AG09309 (cell line): ENCODE data around the gene SRRM4.
"Not testable (repeated sequence)": the region's sequence is repeated elsewhere in the genome, so short reads cannot be mapped to it uniquely, and the experiment has no call there.

ENCODE experiments used
- DNase-seq: peaks from one replicate; pipeline ENCODE4 v3.0.0-alpha.2; 2010; ENCODE audit warnings: low read depth
- H3K4me3 ChIP-seq: 2 replicates; pipeline ENCODE4 v1.5.1; 2011; ENCODE audit warnings: mild to moderate bottlenecking, low read depth, low read length, moderate library complexity; ENCODE audit not compliant: control insufficient read depth
- CTCF ChIP-seq: IDR thresholded peaks from 2 replicates; pipeline ENCODE4 v1.5.1; 2011; ENCODE audit warnings: mild to moderate bottlenecking, low read depth, low read length, inconsistent platforms; ENCODE audit not compliant: insufficient read depth, control insufficient read depth; ENCODE audit errors: missing control alignments

Gene SRRM4

DNA sequence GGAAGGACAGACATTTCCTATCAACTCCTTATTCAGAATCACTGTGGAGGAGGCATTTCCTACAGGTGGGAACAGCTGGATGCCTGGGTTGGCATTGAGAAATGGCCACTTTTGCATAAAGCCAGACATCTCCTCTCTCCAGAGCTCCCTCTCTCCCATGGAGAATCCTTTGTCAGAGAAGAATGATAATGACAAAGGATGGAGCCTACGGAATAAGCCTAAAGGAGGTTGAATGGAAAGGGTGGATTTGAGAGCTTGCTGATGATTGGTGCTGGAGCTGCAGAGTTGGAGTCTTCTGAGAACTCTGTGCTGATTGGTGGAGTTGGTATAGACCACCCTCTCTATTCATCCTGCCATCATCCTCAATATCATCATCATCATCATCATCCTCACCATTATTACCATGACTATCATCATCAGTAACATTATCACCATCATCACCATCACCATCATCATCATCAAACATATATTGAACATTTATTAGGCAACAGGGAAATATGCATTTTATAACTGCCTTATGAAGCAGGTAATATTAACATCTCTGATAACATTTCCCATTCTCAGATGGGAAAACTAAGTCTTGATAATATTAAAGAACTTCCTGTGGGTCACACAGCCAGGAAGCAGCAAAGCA lies 108.2 kb downstream of the SRRM4 start:
- H3K4me3 ChIP-seq: no peak overlapping the region
- DNase-seq: no peak
- no peak for TF ChIP-seq CTCF

DNA sequence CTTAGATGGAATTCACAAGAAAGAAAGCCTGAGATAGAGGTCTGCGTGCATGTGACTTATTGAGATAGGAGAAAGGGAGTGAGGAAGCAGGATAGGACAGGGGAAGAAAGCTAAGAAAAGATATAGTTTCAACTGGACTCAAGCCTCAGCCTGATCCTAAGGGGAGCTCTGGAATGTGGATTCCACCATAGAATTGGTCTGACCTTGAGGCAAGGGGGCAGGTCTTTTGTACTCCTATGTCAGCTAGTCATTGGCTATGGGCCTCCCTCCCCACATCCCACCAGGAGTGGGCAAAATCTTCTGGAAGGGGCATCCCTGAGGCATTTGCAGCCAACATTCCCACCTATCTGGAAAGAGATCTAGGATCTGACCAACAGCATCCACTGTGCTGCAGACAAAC lies 108.9 kb downstream of the SRRM4 start:
- no peak overlapping the region for H3K4me3 ChIP-seq
- DNase-seq: no peak
- no peak for TF ChIP-seq CTCF

DNA sequence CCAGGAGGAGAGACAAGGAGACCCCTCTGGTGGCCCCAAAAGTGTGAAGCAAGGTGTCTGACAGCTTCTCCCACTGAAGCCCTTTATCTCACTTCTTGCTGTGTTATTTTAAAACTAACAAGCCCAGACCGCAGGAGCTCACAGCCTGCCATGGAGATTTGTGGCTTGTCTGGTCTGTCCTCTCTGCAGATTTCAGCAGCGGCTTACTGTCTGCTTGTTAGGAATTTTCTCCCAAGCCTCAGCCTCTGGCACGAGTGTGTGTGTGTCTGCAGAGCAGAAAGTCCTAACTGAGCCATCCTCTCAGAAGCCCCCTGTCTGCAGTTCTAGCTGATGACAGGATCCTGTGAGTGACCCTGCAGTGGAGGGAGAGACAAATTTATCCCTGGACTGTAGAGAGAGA lies 109.5 kb downstream of the SRRM4 start:
- TF ChIP-seq CTCF: no peak
- H3K4me3 ChIP-seq: no peak overlapping the region
- DNase-seq: no peak

DNA sequence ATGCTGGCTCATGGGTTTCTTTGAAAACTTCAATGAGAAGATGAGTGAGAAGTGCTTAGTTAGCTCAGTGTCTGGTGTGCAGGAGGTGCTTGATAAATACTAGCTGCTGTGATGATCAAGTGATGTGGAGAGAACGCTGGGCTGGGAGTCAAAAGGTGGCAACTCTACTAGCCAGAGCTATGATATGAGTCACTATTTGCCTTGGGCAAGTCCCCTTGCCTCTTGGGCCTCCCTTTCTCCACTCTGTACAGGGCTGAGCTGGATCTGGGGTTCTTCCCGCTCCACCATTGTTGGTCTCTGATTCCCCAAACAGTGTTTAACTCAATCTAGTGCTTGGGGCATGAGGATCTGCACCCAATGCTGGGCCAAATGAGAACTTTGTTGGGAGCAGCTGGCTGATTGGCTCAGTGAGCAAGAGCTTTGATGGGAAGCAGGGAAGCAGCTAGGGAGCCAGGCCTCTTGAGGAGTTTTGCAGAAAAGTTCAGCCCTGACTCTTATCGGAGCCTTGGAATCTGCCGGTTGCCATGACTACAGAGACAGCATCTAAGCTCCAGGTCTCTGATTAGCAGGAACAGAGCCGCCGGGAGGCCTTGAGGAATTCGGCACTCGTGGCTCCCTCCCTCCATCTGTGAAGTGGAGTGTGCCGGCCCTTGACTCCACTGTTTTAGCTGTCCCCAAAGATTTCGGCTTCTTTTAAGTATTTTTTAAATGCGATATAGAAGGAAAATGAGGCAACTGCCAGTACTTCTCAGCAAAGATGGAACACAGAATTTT lies 115.3 kb downstream of the SRRM4 start:
- no peak for TF ChIP-seq CTCF
- no peak for DNase-seq
- H3K4me3 ChIP-seq: no peak overlapping the region

DNA sequence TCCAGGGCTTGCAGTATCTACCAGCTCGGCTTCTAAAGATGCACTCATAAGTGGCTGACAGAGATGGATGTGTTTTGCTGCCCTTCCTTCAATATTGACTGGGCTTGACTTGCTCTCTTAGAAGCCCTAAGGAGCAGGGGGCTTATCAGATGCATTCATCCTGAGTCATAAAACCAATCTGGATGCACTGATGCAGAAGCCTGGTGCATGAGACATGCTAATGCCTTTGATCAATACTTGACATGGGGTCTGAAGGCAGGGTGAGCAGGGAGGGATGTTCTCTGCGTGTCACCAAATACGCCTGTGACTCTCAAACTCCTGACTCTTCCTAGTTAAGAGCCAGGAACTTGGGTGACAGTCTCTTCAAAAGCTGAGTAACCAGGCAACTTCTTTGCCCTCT lies 119.6 kb downstream of the SRRM4 start:
- no peak for DNase-seq
- TF ChIP-seq CTCF: no peak

GRCh38 chr12:119102274-119102673 lies 120.9 kb downstream of the SRRM4 start:
- no peak for TF ChIP-seq CTCF
- no peak overlapping the region for H3K4me3 ChIP-seq
- no peak for DNase-seq

More for the DNA sequence above, 119.6 kb downstream of the SRRM4 start:
- H3K4me3 ChIP-seq: no peak overlapping the region

DNA sequence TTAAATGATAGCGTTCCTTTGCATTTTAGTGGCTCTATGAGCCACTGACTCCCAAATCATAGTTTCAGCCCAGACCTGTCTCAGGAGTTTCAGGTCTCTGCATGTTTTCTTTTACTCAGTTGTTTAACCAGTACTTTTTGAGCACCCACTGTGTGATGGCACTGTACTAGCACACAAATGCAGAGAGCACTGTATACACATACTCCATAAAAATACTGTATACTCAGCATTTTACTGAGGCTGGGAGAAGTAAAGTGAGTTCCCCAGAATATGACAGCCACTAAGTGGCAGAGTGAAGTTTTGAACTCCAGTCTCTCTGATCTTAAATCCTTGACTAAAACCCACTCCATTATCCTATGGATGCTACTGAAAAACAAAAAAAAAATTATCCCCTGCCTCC lies 121.4 kb downstream of the SRRM4 start:
- H3K4me3 ChIP-seq: no peak overlapping the region
- no peak for TF ChIP-seq CTCF
- no peak for DNase-seq

- not testable (repeated sequence) for DNase-seq, H3K4me3 ChIP-seq
These were observed 123.6 kb downstream of the SRRM4 start for GRCh38 chr12:119104969-119105368.
